HG03378 (cell line): ENCODE data around the gene CCDC117.

Experiments
- ATAC-seq: cut with Tn5 transposase; IDR thresholded peaks from one replicate; pipeline ENCODE4 v1.9.1; 2021; ENCODE audit warnings: mild to moderate bottlenecking, moderate library complexity; ENCODE audit not compliant: unreplicated experiment

The CCDC117 gene

GRCh38 chr22:28768701-28769393 lies 3.6 kb upstream of the CCDC117 start:
- ATAC-seq: no peak

GRCh38 chr22:28769394-28770085 lies 3.0 kb upstream of the CCDC117 start:
- ATAC-seq: no peak

- ATAC-seq: no peak
Observed at GRCh38 chr22:28771195-28771791, 1.2 kb upstream of the CCDC117 start.

- ATAC-seq: peak; percentile 24
Observed at GRCh38 chr22:28773461-28773867, 969 bp downstream of the CCDC117 start.

- no peak for ATAC-seq
Observed at GRCh38 chr22:28774378-28774777, 1.9 kb downstream of the CCDC117 start.

- no peak for ATAC-seq
Observed at GRCh38 chr22:28779833-28780232, 7.3 kb downstream of the CCDC117 start.

- no peak for ATAC-seq
Observed at GRCh38 chr22:28780296-28780695, 7.8 kb downstream of the CCDC117 start.

GRCh38 chr22:28783786-28784671 lies 11.5 kb downstream of the CCDC117 start:
- no peak for ATAC-seq

GRCh38 chr22:28788601-28789000 lies 16.1 kb downstream of the CCDC117 start:
- ATAC-seq: no peak

GRCh38 chr22:28791124-28791523 lies 18.6 kb downstream of the CCDC117 start:
- ATAC-seq: no peak

GRCh38 chr22:28791841-28792490 lies 19.5 kb downstream of the CCDC117 start:
- ATAC-seq: peak; percentile 53

- peak; percentile 20 for ATAC-seq
Observed at GRCh38 chr22:28792491-28793383, 20.2 kb downstream of the CCDC117 start.

- no peak for ATAC-seq
Observed at GRCh38 chr22:28793976-28794584, 21.6 kb downstream of the CCDC117 start.

GRCh38 chr22:28795071-28795693 lies 22.7 kb downstream of the CCDC117 start:
- ATAC-seq: no peak

- no peak for ATAC-seq
Observed at GRCh38 chr22:28795932-28796856, 23.7 kb downstream of the CCDC117 start.

GRCh38 chr22:28798810-28799605 lies 26.5 kb downstream of the CCDC117 start:
- peak; percentile 38 for ATAC-seq
